ENCODE data around the gene SND1.
A peak's percentile ranks its signal among the peaks of the same experiment; 100 is the strongest.

Gene SND1

GRCh38 chr7:127863082-127863481, 211.1 kb downstream of the SND1 start:
- Histone ChIP-seq H3K27ac (replicated peaks) (no peak overlapping the region), H3K4me3 (replicated peaks; ENCODE audit: insufficient read depth, low read length) (no peak overlapping the region), H3K27me3 (ENCODE audit: insufficient read depth, poor library complexity, severe bottlenecking) (no peaks in the 10 kb centered on the region)
- no peak for TF ChIP-seq POLR2AphosphoS5 (IDR thresholded peaks at IDR 0.05; ENCODE audit: low read depth)
- TF ChIP-seq SPI1 (IDR thresholded peaks at IDR 0.05; ENCODE audit: borderline replicate concordance, low read depth), result no peak
- DNase-seq (ENCODE audit: low read depth in 1 of 2, low spot score in 1 of 2), result no peak

- no peaks in the 10 kb centered on the region for H3K27me3 ChIP-seq (ENCODE audit: insufficient read depth, poor library complexity, severe bottlenecking)
- no peak overlapping the region for H3K4me3 ChIP-seq (replicated peaks; ENCODE audit: insufficient read depth, low read length)
- TF ChIP-seq POLR2AphosphoS5 (IDR thresholded peaks at IDR 0.05; ENCODE audit: low read depth) (no peak), GABPA (IDR thresholded peaks at IDR 0.05; ENCODE audit: low read depth) (no peak), REST (IDR thresholded peaks at IDR 0.05; ENCODE audit: insufficient replicate concordance, low read depth) (no peak), CTCF (IDR thresholded peaks at IDR 0.05; ENCODE audit: insufficient read depth, low read length) (no peak), SPI1 (IDR thresholded peaks at IDR 0.05; ENCODE audit: borderline replicate concordance, low read depth) (no peak)
- H3K27ac ChIP-seq (replicated peaks), result no peak overlapping the region
- DNase-seq (ENCODE audit: low read depth in 1 of 2, low spot score in 1 of 2), result no peak
Measured at GRCh38 chr7:127865466-127865865, 213.5 kb downstream of the SND1 start.

GRCh38 chr7:127870231-127870907, 218.4 kb downstream of the SND1 start:
- H3K27me3 ChIP-seq (ENCODE audit: insufficient read depth, poor library complexity, severe bottlenecking), result no peaks in the 10 kb centered on the region
- TF ChIP-seq POLR2AphosphoS5 (IDR thresholded peaks at IDR 0.05; ENCODE audit: low read depth), result no peak
- peak; percentile 51; the same call in 1 of the 2 replicates for TF ChIP-seq SPI1 (IDR thresholded peaks at IDR 0.05; ENCODE audit: borderline replicate concordance, low read depth)
- no peak for TF ChIP-seq CTCF (IDR thresholded peaks at IDR 0.05; ENCODE audit: insufficient read depth, low read length)
- no peak for TF ChIP-seq GABPA (IDR thresholded peaks at IDR 0.05; ENCODE audit: low read depth)
- peak in 1 of 2 experiments; percentile 26 for DNase-seq (ENCODE audit: low read depth in 1 of 2, low spot score in 1 of 2)
- no peak overlapping the region for H3K27ac ChIP-seq (replicated peaks)
- no peak overlapping the region for H3K4me3 ChIP-seq (replicated peaks; ENCODE audit: insufficient read depth, low read length)

GRCh38 chr7:127871226-127871625, 219.2 kb downstream of the SND1 start:
- no peak for DNase-seq (ENCODE audit: low read depth in 1 of 2, low spot score in 1 of 2)
- TF ChIP-seq POLR2AphosphoS5 (IDR thresholded peaks at IDR 0.05; ENCODE audit: low read depth), result no peak
- no peak for TF ChIP-seq CTCF (IDR thresholded peaks at IDR 0.05; ENCODE audit: insufficient read depth, low read length)
- TF ChIP-seq SPI1 (IDR thresholded peaks at IDR 0.05; ENCODE audit: borderline replicate concordance, low read depth), result no peak
- no peak for TF ChIP-seq REST (IDR thresholded peaks at IDR 0.05; ENCODE audit: insufficient replicate concordance, low read depth)
- TF ChIP-seq GABPA (IDR thresholded peaks at IDR 0.05; ENCODE audit: low read depth), result no peak
- Histone ChIP-seq H3K4me3 (replicated peaks; ENCODE audit: insufficient read depth, low read length) (no peak overlapping the region), H3K27ac (replicated peaks) (no peak overlapping the region), H3K27me3 (ENCODE audit: insufficient read depth, poor library complexity, severe bottlenecking) (no peaks in the 10 kb centered on the region)

Measured in HL-60 (cell line).